GM12801 (cell line): ENCODE measurements around the gene CEP55.

Experiments
- TF ChIP-seq, protein P1 (sequence below): IDR thresholded peaks from one replicate; pipeline ENCODE4 v1.5.1; 2011; ENCODE audit warnings: control low read depth; ENCODE audit not compliant: insufficient read length; ENCODE audit errors: extremely low read depth

CEP55 gene

DNA sequence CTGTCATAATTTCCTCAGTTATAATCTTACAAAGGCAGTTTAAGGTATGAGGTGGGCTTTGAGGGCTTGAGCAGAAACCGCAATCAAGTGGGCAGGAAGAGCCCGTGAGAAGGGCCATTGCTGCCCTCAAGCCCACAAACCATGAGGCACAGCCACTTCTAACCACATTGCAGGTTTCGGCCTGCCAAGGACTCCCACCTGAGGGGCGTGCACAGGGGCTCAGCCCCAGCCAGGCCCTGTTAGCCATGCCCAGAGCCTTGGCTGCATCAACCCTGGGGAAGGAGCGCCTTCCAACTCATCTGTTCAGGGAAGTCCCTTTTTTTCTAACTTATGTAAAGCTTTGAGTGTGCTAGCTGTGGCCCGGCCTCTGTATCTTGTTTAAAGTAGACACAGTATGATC is 64.1 kb downstream of the CEP55 start:
- TF ChIP-seq, protein P1, sequence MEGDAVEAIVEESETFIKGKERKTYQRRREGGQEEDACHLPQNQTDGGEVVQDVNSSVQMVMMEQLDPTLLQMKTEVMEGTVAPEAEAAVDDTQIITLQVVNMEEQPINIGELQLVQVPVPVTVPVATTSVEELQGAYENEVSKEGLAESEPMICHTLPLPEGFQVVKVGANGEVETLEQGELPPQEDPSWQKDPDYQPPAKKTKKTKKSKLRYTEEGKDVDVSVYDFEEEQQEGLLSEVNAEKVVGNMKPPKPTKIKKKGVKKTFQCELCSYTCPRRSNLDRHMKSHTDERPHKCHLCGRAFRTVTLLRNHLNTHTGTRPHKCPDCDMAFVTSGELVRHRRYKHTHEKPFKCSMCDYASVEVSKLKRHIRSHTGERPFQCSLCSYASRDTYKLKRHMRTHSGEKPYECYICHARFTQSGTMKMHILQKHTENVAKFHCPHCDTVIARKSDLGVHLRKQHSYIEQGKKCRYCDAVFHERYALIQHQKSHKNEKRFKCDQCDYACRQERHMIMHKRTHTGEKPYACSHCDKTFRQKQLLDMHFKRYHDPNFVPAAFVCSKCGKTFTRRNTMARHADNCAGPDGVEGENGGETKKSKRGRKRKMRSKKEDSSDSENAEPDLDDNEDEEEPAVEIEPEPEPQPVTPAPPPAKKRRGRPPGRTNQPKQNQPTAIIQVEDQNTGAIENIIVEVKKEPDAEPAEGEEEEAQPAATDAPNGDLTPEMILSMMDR: no peak

GRCh38 chr10:93565446-93565845 is 69.0 kb downstream of the CEP55 start:
- TF ChIP-seq, protein P1: no peak

DNA sequence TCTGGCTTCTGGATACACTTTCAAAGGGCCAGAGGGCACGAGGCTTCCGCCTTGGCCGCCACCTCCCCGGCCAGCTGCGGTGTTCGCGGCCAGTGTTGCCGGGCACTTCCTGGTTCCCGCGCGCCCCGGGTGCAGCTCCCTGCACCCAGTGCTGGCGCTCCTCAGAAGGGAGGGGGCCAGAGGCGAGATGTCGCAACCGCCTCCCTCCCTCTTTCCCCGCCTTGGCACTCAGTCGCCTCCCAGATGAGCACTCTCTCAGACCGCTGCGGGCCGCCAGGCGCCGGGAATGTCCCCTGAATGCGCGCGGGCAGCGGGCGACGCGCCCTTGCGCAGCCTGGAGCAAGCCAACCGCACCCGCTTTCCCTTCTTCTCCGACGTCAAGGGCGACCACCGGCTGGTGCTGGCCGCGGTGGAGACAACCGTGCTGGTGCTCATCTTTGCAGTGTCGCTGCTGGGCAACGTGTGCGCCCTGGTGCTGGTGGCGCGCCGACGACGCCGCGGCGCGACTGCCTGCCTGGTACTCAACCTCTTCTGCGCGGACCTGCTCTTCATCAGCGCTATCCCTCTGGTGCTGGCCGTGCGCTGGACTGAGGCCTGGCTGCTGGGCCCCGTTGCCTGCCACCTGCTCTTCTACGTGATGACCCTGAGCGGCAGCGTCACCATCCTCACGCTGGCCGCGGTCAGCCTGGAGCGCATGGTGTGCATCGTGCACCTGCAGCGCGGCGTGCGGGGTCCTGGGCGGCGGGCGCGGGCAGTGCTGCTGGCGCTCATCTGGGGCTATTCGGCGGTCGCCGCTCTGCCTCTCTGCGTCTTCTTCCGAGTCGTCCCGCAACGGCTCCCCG is 70.2 kb downstream of the CEP55 start, which contains the start of gene FFAR4:
FFAR4 (plus strand) TSS at position 231 of the 842 bp plus-strand sequence; CDS start at position 287, 56 bp downstream.
- TF ChIP-seq, protein P1: no peak

DNA sequence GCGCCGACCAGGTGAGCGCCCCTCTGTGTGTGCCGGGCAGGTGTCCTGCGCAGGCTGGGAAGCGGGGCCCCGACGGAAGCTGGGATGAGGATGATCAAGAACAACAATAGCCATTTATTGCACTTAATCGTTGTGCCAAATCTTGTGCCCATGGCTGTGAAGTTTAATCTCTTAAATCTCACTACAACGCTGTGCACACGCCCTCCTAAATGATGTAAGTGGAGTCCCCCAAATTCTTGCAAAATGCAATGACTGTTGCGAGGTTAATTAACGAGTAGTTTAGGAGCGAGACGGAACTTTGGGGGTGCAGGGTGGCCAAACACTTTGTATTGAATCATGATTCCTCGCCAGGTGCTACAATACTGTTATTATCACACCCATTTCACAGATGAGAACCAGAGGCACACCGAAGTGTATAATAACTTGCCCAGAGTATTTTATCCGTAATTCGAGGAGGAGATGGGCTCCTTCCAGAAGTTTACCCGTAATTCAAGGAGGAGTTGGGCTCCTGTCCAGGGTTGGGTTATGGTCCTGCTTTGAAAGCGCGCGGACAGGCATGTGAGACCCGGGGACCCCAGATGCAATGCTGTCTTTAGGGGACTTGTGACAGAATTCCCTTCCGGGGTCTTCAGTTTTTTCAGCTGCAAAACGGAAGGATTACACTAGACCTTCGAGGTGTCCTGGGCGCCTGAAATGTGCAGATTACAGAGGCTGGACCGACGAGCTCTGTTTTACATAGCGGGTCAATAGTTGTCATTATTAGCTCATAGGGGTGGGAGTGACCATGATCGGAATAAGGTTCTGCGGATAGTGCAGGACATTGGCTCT is 71.1 kb downstream of the CEP55 start:
- TF ChIP-seq, protein P1: no peak

- TF ChIP-seq, protein P1: no peak
These were observed 71.6 kb downstream of the CEP55 start for GRCh38 chr10:93568105-93568390.

DNA sequence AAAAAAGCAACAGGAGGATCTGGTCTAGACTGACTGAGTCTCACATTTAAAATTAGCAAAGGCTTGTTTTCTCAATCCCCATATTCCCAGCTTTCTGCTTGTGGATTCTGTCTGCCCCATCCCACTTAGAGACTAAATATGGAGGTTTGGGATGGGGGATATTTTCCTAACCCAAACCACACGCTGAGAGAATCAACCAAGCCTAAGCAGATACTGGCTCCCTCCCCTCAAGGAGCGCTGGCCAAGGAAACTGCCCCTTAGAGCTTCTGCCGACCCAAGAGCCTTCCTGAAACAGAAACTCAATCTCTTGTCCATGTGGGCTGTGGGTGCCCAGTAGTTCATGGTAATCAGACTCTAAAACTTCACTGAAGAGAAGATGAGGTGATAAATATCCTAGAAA is 74.0 kb downstream of the CEP55 start:
- TF ChIP-seq, protein P1: no peak

- TF ChIP-seq, protein P1: no peak
These were observed 76.2 kb downstream of the CEP55 start for GRCh38 chr10:93572606-93573005.
